ENCODE results near the gene TSPYL1.

The TSPYL1 gene

GRCh38 chr6:116314218-116314617 is 34.5 kb upstream of the TSPYL1 start:
- Histone ChIP-seq H3K36me3 (no peaks in the 10 kb centered on the region), H3K9me3 (no peaks in the 10 kb centered on the region), H3K27ac (no peak overlapping the region), H3K4me1 (peaks cover 0 to 6% (median 3%) of the 10 kb centered on the region in 4 donors), H3K4me3 (no peak overlapping the region), H3K27me3 (no peaks in the 10 kb centered on the region)
- no peak for DNase-seq
- intact Hi-C loops (cut with DNase I; ENCODE audit: low total_unique reads), result no loop called here
- TF ChIP-seq CTCF (IDR thresholded peaks at IDR 0.05), result no peak

GRCh38 chr6:116313101-116313776 is 33.5 kb upstream of the TSPYL1 start:
- intact Hi-C loops (cut with DNase I; ENCODE audit: low total_unique reads), result no loop called here
- peaks cover 0 to 6% (median 3%) of the 10 kb centered on the region in 4 donors for H3K4me1 ChIP-seq
- DNase-seq, result no peak
- no peak for TF ChIP-seq CTCF (IDR thresholded peaks at IDR 0.05)
- H3K36me3 ChIP-seq, result no peaks in the 10 kb centered on the region
- H3K4me3 ChIP-seq, result no peak overlapping the region
- no peak overlapping the region for H3K27ac ChIP-seq
- H3K9me3 ChIP-seq, result no peaks in the 10 kb centered on the region
- H3K27me3 ChIP-seq, result no peaks in the 10 kb centered on the region

- H3K4me1 ChIP-seq, result peaks cover 0 to 6% (median 3%) of the 10 kb centered on the region in 4 donors
- H3K9me3 ChIP-seq, result no peaks in the 10 kb centered on the region
- no peak for TF ChIP-seq CTCF (IDR thresholded peaks at IDR 0.05)
- no peaks in the 10 kb centered on the region for H3K36me3 ChIP-seq
- H3K4me3 ChIP-seq, result no peak overlapping the region
- H3K27ac ChIP-seq, result no peak overlapping the region
- no peaks in the 10 kb centered on the region for H3K27me3 ChIP-seq
- DNase-seq, result no peak
- intact Hi-C loops (cut with DNase I; ENCODE audit: low total_unique reads), result no loop called here
These were observed 29.9 kb upstream of the TSPYL1 start for GRCh38 chr6:116309657-116310056.

- no peak for DNase-seq
- intact Hi-C loops (cut with DNase I; ENCODE audit: low total_unique reads), result no loop called here
- H3K27ac ChIP-seq, result no peak overlapping the region
- H3K4me3 ChIP-seq, result no peak overlapping the region
- H3K27me3 ChIP-seq, result no peaks in the 10 kb centered on the region
- H3K36me3 ChIP-seq, result no peaks in the 10 kb centered on the region
- no peaks in the 10 kb centered on the region for H3K9me3 ChIP-seq
- peaks cover 0 to 6% (median 3%) of the 10 kb centered on the region in 4 donors for H3K4me1 ChIP-seq
- TF ChIP-seq CTCF (IDR thresholded peaks at IDR 0.05), result no peak
These were observed 29.3 kb upstream of the TSPYL1 start for GRCh38 chr6:116309001-116309400.

- no peaks in the 10 kb centered on the region for H3K4me1 ChIP-seq
- no peak overlapping the region for H3K27ac ChIP-seq
- H3K4me3 ChIP-seq, result no peak overlapping the region
- intact Hi-C loops (cut with DNase I; ENCODE audit: low total_unique reads), result no loop called here
- no peaks in the 10 kb centered on the region for H3K27me3 ChIP-seq
- no peaks in the 10 kb centered on the region for H3K9me3 ChIP-seq
- H3K36me3 ChIP-seq, result no peaks in the 10 kb centered on the region
- no peak for TF ChIP-seq CTCF (IDR thresholded peaks at IDR 0.05)
- DNase-seq, result no peak
These were observed 27.9 kb upstream of the TSPYL1 start for GRCh38 chr6:116307633-116308032.

- TF ChIP-seq CTCF (IDR thresholded peaks at IDR 0.05), result no peak
- H3K27ac ChIP-seq, result no peak overlapping the region
- no peaks in the 10 kb centered on the region for H3K27me3 ChIP-seq
- no peaks in the 10 kb centered on the region for H3K9me3 ChIP-seq
- no peak for DNase-seq
- no peaks in the 10 kb centered on the region for H3K36me3 ChIP-seq
- intact Hi-C loops (cut with DNase I; ENCODE audit: low total_unique reads), result no loop called here
- no peak overlapping the region for H3K4me3 ChIP-seq
- no peaks in the 10 kb centered on the region for H3K4me1 ChIP-seq
These were observed 27.3 kb upstream of the TSPYL1 start for GRCh38 chr6:116307001-116307400.

Measured in tibial artery (tissue), 4 donors.